GM18858 (cell line): Measurements from ENCODE around the gene TBC1D17.

ENCODE experiments used
- ATAC-seq: cut with Tn5 transposase; IDR thresholded peaks from one replicate; pipeline ENCODE4 v1.9.1; 2021; ENCODE audit not compliant: unreplicated experiment

Gene TBC1D17

DNA sequence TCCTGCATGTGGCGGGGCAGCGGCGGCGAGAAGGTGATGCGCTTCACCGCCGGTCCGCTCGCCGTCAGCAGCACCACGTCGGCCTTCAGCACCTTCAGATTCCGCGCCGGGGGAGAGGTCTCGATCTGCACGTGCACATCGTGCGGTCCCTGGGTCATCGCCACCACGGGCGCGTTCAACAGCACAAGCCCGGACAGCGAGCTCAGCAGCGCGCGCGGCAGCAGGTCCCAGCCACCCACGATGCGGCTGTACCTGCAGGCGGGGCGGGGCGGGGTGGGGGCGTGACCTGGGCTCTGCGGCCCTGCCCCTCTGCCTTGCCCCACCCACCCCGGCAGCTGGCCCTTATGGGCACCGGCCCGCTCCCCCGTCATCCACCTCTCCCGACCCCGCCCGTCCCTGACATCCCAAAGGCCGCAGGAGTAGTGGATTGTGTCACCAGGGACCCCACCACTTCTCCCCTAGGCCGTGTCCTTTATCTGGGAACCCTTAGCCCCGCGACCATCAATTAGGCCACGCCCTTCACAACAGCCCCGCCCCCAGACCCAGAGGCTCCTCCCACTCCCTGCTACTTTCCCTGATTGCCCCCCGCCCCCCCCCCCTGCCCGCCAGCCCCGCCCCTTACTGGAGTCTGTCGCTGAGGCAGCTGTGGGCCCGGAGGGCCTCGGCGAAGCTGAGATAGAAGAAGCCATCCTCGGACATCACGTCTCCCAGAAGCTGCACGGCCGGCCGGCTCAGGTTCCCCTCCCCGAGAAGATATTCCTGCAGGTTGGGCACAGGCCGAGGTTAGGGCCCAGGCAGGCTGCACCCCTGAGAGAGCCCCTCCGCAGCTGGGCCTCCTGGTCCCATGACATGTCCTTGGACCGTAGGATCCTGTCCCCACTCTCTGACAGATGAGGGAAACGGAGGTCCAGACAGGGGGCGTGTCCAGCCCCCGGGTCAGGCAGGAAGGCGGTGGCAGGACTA lies 13.1 kb downstream of the TBC1D17 start:
- ATAC-seq, result no peak

DNA sequence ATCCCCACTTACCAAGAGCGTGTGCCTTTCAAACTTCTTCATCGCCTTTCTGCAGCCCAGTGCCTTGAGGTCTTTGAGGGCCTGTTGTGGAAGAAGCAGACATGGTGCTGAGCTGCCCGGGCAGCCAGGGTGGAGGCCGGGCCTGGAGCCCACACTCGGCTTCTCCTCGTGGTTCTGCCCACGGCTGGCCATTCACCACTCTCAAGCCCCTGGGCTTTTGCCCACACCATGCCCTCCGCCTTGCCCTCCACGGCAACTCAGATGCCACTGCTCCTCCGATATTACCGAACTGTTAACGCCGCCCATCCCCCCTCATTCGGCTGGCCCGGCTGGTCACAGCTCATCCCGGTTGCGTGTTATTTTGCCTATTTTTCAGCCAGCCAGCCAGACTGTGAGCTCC lies 13.9 kb downstream of the TBC1D17 start:
- no peak for ATAC-seq

DNA sequence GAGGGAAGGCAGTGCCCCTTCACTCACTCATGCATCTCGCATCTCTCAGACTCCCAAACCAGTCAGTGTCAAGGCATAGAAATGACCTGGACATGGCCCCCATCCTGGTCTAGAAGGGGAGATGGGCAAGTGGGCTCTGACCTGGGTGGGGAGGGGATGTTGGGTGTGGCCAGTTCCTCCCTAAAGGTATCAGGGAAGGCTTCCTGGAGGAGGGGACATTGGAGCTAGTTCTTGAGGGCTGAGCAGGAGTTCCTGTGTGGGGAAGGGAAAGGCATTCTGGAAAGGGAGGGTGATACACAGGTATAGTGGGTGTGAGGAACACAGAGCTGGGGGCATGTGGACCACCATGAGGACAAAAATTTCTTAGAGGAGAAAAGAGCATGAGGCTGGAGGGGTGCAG lies 15.2 kb downstream of the TBC1D17 start:
- ATAC-seq, result no peak

DNA sequence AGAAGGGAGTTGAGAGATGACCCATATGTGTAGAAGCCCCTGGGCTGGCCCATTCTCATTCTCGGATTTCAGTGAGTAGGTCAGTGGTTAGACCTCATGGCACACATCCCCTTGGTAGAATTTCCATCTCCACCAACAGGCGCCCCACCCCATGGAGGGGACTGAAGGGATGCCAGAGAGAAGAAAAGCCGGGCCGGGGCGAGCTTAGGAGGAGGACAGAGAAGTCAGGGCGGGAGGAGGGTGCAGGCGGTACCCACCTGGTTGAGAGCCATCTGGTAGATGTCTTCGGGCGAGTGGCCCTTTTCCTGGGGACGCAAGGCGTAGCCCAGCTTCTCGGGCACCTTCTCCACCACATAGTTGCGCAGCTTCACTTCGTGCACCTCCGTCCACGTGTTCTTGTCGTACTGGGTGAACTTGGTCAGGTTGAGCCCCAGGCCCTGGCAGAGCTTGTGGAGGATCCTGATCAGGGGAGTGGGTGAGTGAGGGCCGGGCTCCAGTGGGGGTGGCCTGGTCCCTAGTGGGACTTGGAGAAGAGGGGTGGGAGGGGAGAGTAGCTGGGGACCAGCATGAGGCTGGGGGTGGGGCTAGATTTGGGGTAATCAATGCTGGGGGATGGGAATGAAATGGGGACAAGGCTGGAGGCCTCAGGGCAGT lies 16.6 kb downstream of the TBC1D17 start:
- no peak for ATAC-seq

DNA sequence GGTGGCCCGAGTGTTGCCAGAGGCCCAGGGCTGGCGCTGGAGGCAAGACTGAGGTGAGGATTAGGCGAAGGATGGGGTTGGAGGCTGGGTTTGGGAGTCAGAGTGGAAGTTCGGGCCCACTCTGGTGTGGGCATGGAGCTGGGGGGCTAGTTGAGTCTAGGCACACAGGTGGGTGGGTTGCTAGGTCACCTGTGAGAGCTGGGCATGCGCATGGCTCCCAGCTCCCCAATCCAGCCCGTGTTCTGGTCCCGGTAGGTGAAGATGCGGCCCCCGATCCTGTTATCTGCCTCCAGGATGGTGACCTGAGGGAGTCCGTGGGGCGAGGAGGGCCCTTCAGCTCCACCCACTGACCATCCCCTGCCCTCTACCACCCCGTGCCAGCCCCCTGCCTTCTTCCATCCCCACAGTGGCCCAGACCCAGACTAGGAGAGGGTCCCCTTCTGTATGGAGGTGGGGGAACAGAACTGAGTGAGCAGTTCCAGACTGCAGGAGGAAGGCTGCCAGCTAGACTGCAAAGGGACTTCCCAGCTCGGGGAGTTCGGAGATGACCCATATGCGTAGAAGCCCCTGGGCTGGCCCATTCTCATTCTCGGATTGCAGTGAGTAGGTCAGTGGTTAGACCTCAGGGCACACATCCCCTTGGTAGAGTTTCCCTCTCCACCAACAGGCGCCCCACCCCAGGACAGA lies 17.5 kb downstream of the TBC1D17 start:
- ATAC-seq, result no peak

DNA sequence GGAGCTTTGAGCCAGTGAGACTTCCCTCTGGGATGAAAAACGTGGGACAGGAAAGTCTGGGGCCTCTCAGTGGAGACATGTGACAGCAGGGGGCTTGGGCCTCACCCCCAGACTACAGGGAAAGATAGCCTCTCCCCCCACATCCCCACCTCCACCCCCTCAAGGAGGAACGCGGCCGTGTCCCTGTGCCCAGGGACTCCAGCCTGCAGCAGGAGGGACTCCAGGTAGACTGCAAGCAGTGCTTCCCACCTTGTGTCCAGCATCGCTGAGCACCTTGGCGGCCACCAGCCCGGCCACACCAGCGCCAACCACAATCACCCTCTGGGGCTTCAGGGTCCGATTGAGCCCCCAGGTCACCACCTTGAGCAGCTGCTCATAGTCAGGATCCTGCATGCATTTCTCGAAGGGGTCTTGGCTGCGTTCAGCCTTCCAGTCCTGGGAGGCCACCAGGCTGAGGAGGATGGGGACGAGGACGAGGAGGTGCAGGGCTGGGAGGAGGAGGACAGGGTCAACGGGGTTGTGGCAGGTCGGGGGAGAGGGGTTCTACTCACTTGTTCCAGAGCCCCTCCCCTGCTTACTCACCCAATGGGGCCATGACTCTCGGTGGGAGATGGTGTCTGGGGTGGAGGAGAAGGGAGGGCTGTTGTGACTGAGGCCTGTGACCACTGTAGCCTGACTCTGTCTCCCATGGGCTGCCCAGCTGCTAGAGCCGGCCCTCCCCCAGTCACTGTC lies 18.2 kb downstream of the TBC1D17 start:
- no peak for ATAC-seq

DNA sequence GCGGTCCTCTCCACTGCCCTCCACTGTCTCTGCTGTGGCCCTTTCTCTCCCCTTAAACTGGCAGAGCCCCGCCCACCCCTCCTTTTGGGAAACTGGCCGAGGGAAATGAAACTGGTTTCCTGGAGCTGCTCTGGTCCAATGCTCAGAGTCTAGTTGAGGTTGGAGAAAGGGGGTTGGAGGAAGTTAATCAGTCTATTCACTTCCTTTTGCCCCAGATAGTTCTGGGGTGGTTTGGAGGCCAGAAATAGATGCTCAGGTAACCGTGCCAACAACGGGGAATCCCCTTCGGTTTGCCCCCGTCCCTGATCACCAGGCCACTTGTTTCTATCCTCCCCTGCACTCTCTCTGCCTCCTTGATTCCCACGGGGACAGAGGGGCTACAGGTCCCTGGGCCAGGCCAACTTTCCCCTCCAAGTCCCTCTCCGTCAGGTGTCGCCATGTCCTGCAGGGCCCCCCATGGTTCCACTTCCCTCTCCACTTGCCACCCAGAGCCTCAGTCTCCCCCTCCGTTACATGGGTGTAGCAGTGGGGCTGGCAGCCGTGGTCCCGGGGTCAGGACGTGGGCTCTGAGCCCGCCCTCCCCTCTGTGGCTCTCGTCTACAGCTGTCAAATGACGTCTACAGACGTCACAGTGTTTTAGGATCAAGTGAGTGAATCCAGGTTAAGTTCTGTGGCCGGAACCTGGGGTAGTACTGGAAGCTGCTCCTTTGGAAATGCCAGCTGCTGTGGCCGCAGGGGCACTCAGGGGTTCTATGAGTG lies 19.5 kb downstream of the TBC1D17 start, which contains the start of gene IL4I1:
Gene IL4I1, minus strand, starts transcription at position 25 of the 759 bp plus-strand sequence. CDS start 727 bp downstream, outside the sequence.
- ATAC-seq, result peak; percentile 36

DNA sequence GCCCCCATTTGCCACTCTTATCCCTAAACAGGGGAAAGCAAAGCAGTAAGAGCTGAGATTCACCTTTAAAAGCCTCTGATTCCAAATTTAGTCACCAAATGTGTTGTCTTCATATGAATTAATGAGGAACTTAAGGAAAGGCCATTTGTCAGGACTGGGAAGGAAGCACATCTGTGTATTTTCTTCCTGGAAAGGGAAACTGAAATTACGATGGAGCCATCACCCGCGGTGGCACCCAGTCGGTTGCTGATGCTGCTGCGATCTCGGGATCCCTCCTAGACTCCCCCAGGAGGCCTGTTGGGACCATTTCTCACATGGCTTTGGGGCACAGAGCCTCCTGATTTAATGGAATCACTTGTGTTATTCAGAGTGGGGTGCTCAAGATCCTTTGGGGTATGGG lies 26.6 kb downstream of the TBC1D17 start:
- ATAC-seq, result no peak

DNA sequence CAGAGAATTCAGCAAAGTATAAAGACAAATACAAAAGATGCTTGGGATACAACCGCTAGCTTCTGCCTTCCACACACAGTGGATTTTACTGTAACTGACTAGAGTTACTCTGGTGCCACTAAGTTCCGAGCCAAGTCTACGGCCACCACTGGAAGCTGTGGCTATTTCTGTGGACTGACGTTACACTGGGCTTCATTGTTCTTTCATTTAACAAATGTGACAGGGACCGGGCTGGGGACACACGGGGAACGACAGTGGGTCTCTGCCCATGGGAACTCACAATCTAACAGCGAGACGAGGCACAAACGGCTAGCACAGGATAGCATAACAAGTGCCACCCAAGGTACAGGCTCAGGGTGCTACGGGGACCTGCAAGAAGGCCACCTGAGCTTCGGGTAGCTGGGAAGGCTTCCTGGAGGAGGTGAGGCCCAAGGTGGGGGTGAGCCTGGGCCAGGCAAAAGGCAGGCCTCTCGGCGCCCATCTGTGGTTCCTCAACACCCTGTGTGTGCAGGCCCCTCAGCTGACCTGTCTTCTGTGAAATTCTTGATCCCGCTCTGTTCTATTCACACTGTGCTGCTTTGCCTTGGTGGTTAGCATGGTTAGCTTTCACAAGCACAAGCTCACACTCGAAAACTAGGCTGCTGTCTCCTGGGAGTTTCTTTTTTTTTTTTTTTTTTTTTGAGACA lies 29.5 kb downstream of the TBC1D17 start:
- ATAC-seq, result no peak

DNA sequence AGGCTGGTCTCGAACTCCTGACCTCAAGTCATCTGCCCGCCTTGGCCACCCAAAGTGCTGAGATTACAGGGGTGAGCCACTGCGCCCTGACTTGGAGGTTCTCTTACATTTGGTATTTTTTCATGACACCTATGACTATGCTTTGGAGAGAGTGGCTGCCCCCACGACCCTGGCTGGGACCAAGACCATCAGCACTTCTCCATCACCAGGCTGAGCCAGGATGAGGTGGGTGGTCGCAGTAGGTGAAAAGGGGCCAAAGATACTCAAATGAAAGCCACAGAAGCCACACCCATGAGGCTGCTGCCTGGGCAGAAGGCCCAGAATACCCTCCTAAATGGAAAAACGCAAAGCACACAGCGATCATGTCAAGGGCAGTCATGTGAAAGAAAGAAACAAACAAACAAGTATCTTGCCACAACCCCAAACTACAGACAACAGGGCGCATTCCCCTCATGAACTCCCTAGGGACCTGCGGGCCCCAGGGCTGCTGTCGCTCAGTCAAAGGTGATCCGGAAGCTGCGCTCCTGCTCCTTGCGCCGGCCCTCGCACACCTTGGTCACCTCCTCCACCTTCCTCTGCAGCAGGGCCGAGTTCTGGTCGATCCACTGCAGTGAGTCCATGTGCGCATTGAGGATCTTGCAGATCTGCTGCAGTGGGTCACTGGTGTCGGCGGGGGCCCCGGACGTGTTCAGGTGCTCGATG lies 30.4 kb downstream of the TBC1D17 start:
- no peak for ATAC-seq

DNA sequence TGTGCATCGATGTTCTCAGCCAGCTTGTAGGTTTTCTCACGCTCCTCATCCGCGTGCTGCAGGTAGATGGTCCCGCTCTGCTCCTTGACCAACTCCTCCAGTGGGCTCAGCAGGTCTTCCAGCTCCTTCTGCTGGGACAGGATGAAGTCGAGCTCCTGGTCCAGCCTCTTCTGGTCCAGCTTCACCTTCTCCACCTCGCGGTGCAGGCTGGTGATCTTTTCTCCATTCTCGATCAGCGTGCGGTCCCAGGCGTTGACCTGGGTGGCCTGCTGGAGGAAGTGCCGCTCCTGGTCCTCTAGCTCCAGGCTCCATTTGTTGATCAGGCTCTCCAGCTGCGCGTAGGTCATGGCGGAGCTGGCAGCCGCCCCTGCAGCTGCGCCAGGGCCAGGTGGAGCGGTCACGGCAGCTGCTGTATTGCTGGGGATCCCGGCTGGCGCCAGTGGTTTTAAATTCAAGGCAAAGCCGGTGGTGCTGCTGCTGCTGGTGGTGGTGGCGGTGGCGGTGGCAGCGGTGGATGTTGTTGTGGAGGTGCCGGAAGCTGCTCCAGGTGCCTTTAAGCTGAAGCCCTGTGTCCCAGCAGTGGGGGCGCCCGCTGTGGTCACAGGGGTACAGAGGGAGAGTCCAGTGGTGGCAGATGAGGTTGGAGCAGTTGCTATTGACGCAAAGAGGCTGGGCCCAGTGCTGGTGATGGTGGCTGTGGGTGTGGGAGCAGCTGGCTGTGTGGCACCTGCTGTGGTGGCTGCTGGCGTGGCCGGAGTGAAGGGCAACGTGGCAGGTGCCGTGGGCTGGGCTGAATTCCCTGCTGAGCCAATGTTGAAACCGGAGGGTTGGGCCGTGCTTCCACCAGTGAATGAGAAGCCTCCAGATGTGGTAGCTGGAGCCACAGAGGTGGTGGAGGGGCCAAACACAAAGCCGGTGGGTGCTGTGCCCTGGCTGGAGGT lies 31.2 kb downstream of the TBC1D17 start:
- ATAC-seq, result no peak

DNA sequence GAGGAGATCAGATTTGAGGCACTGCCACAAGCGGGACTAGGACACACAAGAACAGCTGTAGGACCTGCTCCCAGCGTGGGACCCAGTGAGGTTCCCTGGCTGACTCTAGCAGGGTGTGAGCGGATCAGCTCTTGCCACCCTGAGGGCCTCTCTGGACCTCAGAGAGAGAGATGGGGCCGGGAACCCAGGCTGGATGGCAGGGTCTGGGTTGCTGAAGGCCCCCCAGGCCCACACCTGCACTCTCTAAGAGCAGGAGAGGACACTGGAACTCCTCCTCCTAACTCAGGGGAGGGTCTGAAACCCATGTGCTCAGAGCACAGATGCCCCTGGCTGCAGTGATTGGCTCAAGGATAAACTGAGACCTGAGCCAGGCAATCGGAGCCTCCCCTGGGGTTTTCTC lies 32.7 kb downstream of the TBC1D17 start:
- ATAC-seq, result no peak

DNA sequence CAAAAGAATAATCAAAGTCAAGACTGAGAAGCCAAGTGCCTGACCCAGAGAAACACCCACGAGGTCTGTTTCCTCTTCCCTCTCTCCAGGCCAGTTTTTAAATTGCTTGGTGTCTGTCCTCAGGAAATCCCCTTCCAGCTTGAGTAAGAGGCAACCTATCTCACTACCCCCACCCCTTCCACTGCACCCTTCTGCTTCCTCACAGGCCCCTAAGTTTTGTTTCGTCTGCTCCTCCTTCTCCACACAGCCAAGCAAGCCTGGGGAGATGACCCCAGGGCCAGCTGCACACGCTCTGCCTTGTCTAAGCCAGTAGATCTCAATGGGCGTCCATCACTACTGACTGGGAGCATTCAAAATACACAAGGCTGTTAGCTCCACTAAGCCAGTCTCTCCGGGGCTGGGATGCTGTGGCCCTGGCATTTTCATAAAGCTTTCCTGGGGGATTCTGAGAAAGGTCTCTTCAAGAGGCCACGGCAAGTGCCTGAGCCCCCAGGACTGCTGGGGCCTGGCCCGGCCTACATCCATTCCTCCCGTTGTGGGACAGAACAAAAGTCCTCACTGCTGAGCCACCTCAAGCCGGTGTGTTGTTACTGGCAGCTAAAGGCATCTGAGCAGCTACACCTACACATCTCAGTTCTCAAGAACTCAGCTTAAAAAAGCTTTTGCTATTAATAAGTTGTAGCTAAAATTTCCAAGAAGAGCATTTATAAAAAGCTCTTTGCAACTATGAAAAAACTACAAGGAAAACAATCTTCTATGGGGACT lies 34.1 kb downstream of the TBC1D17 start:
- no peak for ATAC-seq

DNA sequence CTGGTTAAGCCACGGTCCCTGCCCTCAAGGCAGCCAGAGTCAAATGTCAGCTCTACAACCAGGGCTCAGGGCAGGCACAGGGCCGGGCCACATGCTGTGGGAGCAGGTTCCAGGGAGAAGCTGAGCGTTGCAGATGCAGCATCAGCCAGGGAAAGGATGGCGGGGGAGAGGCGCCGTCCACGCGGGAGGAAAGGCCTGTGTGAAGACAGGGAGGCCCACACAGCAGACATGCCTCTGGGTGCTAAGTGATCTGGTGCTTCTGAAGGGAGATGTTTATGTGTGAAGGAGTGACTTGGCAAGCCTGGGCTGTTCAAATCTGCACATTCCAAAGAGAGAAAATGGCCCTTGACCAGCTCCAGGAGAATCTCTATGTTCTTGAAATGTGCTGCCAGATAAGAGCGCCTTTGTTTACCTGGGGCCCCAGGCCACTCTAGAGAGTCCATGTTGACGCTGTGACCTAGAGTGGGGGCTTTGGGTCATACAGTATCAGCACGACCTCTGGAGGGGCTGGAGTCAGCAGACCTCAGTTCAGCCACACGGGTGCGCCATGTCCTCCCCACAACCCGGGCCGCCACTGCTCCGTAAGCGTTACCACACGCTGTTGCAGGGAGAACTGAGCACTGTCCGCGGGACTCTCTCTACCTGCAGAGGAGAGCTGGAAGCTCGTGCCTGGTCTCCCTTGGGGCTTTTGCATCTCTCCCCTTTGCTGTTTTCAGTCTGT lies 35.6 kb downstream of the TBC1D17 start:
- no peak for ATAC-seq

DNA sequence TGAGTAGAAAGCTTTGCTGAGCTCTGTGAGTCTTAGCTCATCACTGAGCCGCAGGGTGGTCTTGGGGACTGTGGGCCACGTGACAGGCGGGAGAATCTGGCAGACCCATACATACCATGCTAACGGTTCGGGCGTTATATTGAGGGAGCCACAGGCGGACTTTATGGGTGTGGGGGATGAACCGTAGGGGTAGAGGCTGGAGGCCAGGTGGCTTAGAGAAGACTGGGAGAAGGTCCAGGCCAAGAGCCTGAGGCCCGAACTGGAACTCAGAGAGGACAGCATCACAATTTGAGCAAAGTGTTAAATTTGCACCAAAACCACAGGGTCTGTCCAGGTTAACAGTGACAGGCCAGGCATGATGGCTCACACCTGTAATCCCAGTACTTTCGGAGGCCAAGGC lies 36.2 kb downstream of the TBC1D17 start:
- ATAC-seq, result no peak

DNA sequence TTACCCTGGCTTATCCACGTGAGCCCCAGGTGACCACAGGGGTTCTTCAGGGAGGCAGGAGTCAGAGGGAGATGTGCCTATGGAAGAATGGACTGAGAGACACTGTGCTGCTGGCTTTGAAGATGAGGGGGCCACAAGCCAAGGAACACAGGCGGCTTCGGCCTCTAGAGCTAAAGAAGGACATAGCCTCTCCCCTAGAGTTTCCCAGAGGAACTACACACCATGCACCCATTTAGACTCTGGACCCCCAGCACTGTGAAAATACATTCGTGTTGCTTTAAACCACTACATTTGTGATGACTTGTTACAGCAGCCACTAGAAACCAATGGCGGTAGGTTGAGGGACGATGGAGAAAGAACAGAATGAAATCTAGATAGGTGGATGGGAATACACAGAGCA lies 37.8 kb downstream of the TBC1D17 start:
- no peak for ATAC-seq
